GM19023 (cell line): ENCODE results near the gene SPSB1.

Experiments
- ATAC-seq: cut with Tn5 transposase; IDR thresholded peaks from one replicate; pipeline ENCODE4 v1.9.1; 2021; ENCODE audit warnings: mild to moderate bottlenecking, moderate library complexity; ENCODE audit not compliant: unreplicated experiment

The SPSB1 gene

GRCh38 chr1:9278585-9279153 lies 14.0 kb upstream of the SPSB1 start:
- ATAC-seq = no peak

- ATAC-seq = no peak
Observed at GRCh38 chr1:9279172-9279840, 13.4 kb upstream of the SPSB1 start.

GRCh38 chr1:9280015-9280860 lies 12.5 kb upstream of the SPSB1 start:
- no peak for ATAC-seq

- no peak for ATAC-seq
Observed at GRCh38 chr1:9281071-9281827, 11.4 kb upstream of the SPSB1 start.

- ATAC-seq = no peak
Observed at GRCh38 chr1:9281908-9282695, 10.6 kb upstream of the SPSB1 start.

GRCh38 chr1:9282696-9282955 lies 10.1 kb upstream of the SPSB1 start:
- no peak for ATAC-seq

GRCh38 chr1:9284061-9284460 lies 8.6 kb upstream of the SPSB1 start:
- ATAC-seq = no peak

GRCh38 chr1:9286556-9286955 lies 6.1 kb upstream of the SPSB1 start:
- ATAC-seq = no peak

GRCh38 chr1:9289090-9289534 lies 3.6 kb upstream of the SPSB1 start:
- no peak for ATAC-seq

GRCh38 chr1:9289711-9290485 lies 2.8 kb upstream of the SPSB1 start:
- ATAC-seq = no peak

- ATAC-seq = no peak
Observed at GRCh38 chr1:9291914-9292360, 757 bp upstream of the SPSB1 start.

GRCh38 chr1:9293241-9293532 lies 493 bp downstream of the SPSB1 start:
- ATAC-seq = no peak

GRCh38 chr1:9293533-9294404 lies 1.1 kb downstream of the SPSB1 start:
- ATAC-seq = no peak

GRCh38 chr1:9294405-9294773 lies 1.7 kb downstream of the SPSB1 start:
- ATAC-seq = no peak

- no peak for ATAC-seq
Observed at GRCh38 chr1:9294910-9295636, 2.4 kb downstream of the SPSB1 start.

- no peak for ATAC-seq
Observed at GRCh38 chr1:9295884-9296283, 3.2 kb downstream of the SPSB1 start.

GRCh38 chr1:9296850-9297249 lies 4.2 kb downstream of the SPSB1 start:
- no peak for ATAC-seq

GRCh38 chr1:9297831-9298230 lies 5.1 kb downstream of the SPSB1 start:
- ATAC-seq = no peak

GRCh38 chr1:9298282-9298681 lies 5.6 kb downstream of the SPSB1 start:
- no peak for ATAC-seq
